ENCODE measurements around the gene ANKS3. TPM values are rescaled to one million over a fixed set of nuclear protein-coding genes. Genes with fewer than 3 reads are reported as not detected.

Gene ANKS3
- total RNA-seq, 1 donor from 2014 or later = 29.3 TPM

- no peak for DNase-seq
Observed at GRCh38 chr16:4724661-4725270, 9.3 kb downstream of the ANKS3 start.

- no peak for DNase-seq
Observed at GRCh38 chr16:4723071-4723767, 10.9 kb downstream of the ANKS3 start.

GRCh38 chr16:4718466-4718865 is 15.6 kb downstream of the ANKS3 start:
- no peak for DNase-seq

- no peak for DNase-seq
Observed at GRCh38 chr16:4714996-4715395, 19.1 kb downstream of the ANKS3 start.

- no peak for DNase-seq
Observed at GRCh38 chr16:4713663-4714501, 20.2 kb downstream of the ANKS3 start.

- no peak for DNase-seq
Observed at GRCh38 chr16:4709481-4709880, 24.6 kb downstream of the ANKS3 start.

- no peak for DNase-seq
Observed at GRCh38 chr16:4706871-4707270, 27.2 kb downstream of the ANKS3 start.

- DNase-seq = no peak
Observed at GRCh38 chr16:4704913-4705312, 29.2 kb downstream of the ANKS3 start.

- no peak for DNase-seq
Observed at GRCh38 chr16:4704491-4704890, 29.6 kb downstream of the ANKS3 start.

- no peak for DNase-seq
Observed at GRCh38 chr16:4703906-4704305, 30.2 kb downstream of the ANKS3 start.

GRCh38 chr16:4702466-4702808 is 31.6 kb downstream of the ANKS3 start:
- DNase-seq = no peak

GRCh38 chr16:4701791-4702465 is 32.1 kb downstream of the ANKS3 start:
- no peak for DNase-seq

- DNase-seq = no peak
Observed at GRCh38 chr16:4700997-4701743, 32.9 kb downstream of the ANKS3 start.

GRCh38 chr16:4700380-4700996 is 33.6 kb downstream of the ANKS3 start:
- DNase-seq = no peak

- no peak for DNase-seq
Observed at GRCh38 chr16:4699046-4699556, 35.0 kb downstream of the ANKS3 start.

- DNase-seq = no peak
Observed at GRCh38 chr16:4698321-4699045, 35.6 kb downstream of the ANKS3 start.

GRCh38 chr16:4697848-4698291 is 36.2 kb downstream of the ANKS3 start:
- DNase-seq = no peak

GRCh38 chr16:4696905-4697847 is 36.9 kb downstream of the ANKS3 start:
- DNase-seq = no peak

- DNase-seq = no peak
Observed at GRCh38 chr16:4696172-4696904, 37.7 kb downstream of the ANKS3 start.
